ENCODE results near the gene PSMD8. TPM values are rescaled to one million over a fixed set of nuclear protein-coding genes. Genes with fewer than 3 reads are reported as not detected.
A peak's percentile ranks its signal among the peaks of the same experiment; 100 is the strongest.

PSMD8 gene
- 321 and 441 TPM in 2 replicates for polyA plus RNA-seq (2014; cell fraction: cytosol; rRNA removed)
- 139 and 164 TPM in 2 replicates for polyA plus RNA-seq (2014; cell fraction: nucleus; rRNA removed)

DNA sequence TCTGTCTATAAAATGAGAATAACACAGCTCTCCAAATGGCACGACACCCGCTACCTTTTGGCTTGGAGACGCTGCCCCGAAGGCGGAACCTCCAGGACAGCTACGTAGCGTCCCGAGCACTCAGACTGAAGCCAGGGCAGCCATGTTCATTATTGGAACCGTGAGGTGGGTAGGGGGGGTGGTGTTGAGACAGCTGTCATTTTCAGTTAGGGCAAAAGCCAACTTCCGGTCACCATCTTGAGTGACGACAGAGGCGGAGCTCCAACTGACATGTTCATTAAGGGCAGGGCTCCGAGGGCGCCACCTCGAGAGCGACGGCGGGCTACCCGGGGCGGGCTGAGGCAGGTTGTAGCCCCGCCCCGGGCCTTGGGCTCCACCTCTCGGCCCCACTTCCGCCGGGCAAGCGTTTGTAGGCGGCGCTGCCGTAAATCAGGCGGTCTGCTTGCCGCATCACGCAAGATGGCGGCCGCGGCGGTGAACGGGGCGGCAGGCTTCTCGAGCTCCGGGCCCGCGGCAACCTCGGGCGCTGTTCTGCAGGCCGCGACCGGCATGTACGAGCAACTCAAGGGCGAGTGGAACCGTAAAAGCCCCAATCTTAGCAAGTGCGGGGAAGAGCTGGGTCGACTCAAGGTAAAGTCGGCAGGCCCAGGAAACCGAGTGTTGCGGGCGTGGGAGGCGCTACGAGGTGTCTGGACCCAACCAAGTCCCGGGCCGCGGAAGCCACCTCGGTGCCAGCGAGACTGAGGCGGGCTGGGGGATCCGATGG lies at the start of gene PSMD8:
Gene PSMD8, plus strand, starts transcription at position 240 of the 766 bp plus-strand sequence. Its CDS starts 31 bp downstream, at position 271.
- peak; percentile 98 for DNase-seq (ENCODE audit: low spot score)

GRCh38 chr19:38326591-38326990 lies 47.8 kb upstream of the PSMD8 start:
- no peak for DNase-seq (ENCODE audit: low spot score)

GRCh38 chr19:38329651-38330050 lies 44.7 kb upstream of the PSMD8 start:
- no peak for DNase-seq (ENCODE audit: low spot score)

- DNase-seq (ENCODE audit: low spot score), result no peak
Observed at GRCh38 chr19:38331728-38332127, 42.6 kb upstream of the PSMD8 start.

DNA sequence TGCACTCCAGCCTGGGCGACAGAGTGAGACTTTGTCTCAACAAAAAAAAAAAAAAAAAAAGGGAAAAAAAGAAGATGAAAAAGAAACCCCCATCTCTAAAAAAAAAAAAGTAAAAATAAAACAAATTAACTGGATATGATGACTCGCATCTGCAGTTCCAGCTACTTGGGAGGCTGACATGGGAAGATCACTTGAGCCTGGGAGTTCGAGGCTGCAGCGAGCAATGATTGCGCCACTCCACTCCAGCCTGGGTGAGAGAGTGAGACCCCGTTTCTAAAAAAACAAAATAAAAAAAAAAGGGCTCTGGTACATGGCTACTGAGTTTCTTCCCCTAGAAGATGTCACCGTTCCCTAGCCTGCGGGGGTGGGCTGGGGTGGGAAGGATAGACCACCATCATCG lies 41.1 kb upstream of the PSMD8 start:
- no peak for DNase-seq (ENCODE audit: low spot score)

GRCh38 chr19:38335949-38336637 lies 38.3 kb upstream of the PSMD8 start:
- peak; percentile 94 for DNase-seq (ENCODE audit: low spot score)

- peak; percentile 89 for DNase-seq (ENCODE audit: low spot score)
Observed at GRCh38 chr19:38336638-38337359, 37.6 kb upstream of the PSMD8 start.

DNA sequence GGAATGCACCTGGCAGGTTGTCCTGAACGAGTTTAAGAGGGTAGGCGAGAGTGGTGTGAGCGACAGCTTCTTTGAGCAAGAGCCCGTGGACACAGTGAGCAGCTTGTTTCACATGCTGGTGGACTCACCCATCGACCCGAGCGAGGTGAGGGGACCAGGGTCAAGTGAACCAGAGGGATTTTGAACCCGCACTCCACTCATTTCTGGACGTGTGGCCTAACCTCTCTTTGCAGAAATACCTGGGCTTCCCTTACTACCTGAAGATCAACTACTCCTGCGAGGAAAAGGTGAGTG lies 37.1 kb upstream of the PSMD8 start:
- DNase-seq (ENCODE audit: low spot score), result no peak

DNA sequence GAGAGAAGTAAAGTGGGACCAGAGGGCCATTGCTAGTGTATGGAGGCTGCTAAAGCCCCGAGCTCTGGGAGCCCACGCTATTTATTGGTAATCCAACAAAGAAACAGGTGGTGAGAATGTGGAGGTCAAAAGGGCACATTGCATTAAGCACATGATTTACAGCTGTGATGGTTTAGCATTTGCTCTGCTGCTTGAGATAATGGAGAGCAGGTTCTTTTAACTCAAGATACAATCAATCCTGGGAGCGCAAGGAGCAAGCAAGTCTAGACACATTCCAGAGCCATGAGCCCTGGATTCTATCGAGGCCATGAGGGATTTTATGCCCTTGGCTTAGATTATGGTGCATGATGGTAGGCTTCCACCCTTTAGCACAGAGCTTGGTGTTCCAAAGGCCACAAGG lies 35.4 kb upstream of the PSMD8 start:
- DNase-seq (ENCODE audit: low spot score), result peak; percentile 93

DNA sequence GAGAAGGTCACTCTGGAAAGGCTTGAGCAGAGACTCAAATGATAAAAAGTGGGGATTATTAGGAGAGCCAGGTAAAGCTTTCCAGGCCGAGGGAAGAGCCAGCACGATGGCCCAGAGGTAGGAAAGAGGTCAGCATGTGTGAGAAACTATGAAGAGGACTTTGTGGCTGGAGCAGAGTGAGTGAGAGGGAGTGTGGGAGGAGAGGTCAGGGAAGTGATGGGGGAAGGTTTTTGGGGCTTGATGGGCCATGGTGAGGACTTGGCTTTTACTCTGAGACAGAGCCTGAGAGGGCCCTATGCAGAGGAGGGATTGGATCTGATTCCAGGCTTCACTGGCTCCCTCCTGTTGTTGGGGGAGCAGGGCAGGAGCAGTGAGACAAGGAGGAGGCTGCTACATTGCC lies 33.4 kb upstream of the PSMD8 start:
- no peak for DNase-seq (ENCODE audit: low spot score)

GRCh38 chr19:38346837-38347236 lies 27.5 kb upstream of the PSMD8 start:
- no peak for DNase-seq (ENCODE audit: low spot score)

GRCh38 chr19:38350883-38351282 lies 23.5 kb upstream of the PSMD8 start:
- no peak for DNase-seq (ENCODE audit: low spot score)

- DNase-seq (ENCODE audit: low spot score), result no peak
Observed at GRCh38 chr19:38351865-38352395, 22.4 kb upstream of the PSMD8 start.

DNA sequence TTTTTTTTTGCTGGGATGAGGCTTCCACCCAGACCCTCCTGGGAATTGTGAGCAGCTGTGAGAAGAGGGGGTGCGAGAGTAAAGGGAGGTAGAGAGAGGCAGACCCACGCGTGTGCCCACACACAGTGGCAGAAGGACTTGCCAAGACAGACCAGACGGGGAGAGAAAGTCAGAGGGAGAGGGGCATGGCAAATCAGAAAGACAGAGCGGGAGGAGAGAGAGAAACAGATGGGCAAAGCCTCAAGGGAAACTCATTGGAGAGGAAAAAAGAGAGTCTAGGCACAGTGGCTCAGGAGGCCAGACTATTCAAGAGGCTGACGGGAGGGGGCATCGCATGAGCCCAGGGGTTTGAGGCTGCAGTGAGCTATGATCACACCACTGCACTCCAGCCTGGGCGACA lies 21.8 kb upstream of the PSMD8 start:
- DNase-seq (ENCODE audit: low spot score), result no peak

DNA sequence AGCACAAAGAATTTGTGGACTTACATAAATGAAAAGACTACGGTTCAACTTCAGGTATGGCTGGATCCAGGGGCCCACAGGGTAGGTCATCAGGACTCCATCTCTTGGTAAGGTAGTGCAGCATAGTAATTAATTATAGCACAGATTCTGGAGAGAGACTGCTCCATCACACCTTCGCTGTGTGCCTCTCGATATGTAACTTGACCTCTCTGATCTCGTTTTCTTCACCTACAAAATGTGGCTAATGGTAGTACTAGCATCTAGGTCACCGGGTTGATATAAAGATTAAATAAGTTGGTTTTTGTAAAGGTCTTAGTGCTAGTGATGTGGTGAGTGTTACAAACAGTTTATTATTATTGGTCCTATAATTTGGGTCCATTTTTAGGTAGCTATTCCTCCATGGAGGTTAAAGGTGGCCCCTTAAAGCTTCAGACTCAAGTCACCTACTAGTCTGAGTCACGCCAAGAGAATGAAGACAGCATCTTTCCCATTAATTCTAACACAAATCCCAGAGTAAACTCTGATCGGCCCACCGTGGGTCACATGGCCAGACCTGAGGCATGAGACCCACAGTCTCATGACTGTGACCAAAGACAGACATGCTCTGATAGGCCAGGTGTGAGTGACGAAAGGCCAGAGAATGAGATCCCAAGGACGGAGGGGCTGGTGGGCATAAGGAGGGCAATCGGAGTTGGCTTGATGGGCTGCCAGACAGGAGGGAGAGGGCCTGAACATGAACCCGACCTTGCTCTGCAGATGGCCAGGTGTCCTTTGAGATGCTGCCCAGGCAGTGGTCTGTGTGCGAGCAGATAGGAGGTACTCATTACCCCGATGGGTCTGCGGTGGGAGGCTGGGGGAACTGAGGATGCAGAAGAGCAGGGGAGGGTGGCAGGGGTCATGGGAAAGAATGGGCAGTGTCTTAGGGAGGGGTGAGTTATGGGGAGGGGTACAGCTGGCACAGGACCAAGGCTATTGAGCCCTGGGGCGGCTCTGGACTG lies 18.3 kb upstream of the PSMD8 start:
- DNase-seq (ENCODE audit: low spot score), result no peak

DNA sequence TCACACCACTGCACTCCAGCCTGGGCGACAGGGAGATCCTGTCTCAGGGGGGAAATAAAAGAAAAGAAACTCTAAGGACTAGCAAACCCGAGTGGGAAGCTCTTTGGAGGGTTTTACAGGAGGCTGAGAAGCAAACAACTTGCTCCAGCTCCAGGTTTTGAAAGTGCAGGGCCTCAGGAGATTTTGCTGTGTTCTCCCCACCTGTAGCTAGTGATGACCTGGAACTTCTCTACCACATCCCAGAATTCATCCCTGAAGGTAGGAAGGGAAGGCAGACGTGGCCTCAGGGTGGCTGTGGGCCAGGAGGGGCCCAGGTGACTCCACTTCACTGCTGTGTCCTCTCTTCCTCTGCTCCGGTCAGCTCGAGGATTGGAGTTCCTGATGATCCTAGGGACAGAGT lies 16.3 kb upstream of the PSMD8 start:
- no peak for DNase-seq (ENCODE audit: low spot score)

- DNase-seq (ENCODE audit: low spot score), result no peak
Observed at GRCh38 chr19:38359242-38360021, 14.9 kb upstream of the PSMD8 start.

GRCh38 chr19:38360351-38360750 lies 14.0 kb upstream of the PSMD8 start:
- no peak for DNase-seq (ENCODE audit: low spot score)

GRCh38 chr19:38360839-38361631 lies 13.3 kb upstream of the PSMD8 start:
- DNase-seq (ENCODE audit: low spot score), result no peak
